ENCODE results near the gene DSCAML1.

DSCAML1 gene, protein sequence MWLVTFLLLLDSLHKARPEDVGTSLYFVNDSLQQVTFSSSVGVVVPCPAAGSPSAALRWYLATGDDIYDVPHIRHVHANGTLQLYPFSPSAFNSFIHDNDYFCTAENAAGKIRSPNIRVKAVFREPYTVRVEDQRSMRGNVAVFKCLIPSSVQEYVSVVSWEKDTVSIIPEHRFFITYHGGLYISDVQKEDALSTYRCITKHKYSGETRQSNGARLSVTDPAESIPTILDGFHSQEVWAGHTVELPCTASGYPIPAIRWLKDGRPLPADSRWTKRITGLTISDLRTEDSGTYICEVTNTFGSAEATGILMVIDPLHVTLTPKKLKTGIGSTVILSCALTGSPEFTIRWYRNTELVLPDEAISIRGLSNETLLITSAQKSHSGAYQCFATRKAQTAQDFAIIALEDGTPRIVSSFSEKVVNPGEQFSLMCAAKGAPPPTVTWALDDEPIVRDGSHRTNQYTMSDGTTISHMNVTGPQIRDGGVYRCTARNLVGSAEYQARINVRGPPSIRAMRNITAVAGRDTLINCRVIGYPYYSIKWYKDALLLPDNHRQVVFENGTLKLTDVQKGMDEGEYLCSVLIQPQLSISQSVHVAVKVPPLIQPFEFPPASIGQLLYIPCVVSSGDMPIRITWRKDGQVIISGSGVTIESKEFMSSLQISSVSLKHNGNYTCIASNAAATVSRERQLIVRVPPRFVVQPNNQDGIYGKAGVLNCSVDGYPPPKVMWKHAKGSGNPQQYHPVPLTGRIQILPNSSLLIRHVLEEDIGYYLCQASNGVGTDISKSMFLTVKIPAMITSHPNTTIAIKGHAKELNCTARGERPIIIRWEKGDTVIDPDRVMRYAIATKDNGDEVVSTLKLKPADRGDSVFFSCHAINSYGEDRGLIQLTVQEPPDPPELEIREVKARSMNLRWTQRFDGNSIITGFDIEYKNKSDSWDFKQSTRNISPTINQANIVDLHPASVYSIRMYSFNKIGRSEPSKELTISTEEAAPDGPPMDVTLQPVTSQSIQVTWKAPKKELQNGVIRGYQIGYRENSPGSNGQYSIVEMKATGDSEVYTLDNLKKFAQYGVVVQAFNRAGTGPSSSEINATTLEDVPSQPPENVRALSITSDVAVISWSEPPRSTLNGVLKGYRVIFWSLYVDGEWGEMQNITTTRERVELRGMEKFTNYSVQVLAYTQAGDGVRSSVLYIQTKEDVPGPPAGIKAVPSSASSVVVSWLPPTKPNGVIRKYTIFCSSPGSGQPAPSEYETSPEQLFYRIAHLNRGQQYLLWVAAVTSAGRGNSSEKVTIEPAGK (N-terminal part only)

DNA sequence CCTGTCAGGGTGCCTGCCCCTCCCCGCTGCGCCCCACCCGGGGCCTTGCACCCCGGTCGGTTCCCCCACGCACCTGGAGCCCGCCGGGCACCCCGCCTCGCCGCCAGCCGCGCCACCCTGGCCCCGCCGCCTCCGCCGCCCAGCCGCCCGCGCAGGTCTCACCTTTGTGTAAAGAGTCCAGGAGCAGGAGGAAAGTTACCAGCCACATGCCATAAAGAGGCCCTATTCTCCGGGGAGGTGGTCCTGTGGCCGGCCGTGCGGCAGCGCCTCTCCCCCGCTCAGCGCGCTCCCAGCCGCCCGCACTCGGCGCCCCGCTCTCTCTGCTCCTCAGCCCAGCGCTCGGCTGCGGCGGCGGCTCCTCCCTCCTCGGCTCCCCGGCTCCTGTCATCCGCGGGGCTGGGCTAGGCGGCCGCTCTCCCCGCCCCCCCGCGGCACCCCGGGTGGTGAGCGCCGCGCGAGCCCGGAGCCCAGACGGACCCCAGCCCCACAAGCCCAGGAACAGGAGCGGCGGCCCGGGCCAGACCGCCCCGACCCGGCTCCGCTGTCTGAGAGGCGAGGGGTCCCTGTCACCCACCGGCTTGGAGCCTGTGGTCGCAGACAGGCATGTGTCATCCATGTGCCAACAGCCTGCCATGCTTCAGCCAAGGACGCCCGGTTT is at the start of gene DSCAML1:
Gene DSCAML1, minus strand, starts transcription at position 345 of the 658 bp plus-strand sequence. Its CDS starts 137 bp downstream, at position 208.
- DNase-seq (ENCODE audit: extremely low read depth in 1 of 2, low read depth in 1 of 2), result peak in 1 of 2 donors; percentile 29

DNA sequence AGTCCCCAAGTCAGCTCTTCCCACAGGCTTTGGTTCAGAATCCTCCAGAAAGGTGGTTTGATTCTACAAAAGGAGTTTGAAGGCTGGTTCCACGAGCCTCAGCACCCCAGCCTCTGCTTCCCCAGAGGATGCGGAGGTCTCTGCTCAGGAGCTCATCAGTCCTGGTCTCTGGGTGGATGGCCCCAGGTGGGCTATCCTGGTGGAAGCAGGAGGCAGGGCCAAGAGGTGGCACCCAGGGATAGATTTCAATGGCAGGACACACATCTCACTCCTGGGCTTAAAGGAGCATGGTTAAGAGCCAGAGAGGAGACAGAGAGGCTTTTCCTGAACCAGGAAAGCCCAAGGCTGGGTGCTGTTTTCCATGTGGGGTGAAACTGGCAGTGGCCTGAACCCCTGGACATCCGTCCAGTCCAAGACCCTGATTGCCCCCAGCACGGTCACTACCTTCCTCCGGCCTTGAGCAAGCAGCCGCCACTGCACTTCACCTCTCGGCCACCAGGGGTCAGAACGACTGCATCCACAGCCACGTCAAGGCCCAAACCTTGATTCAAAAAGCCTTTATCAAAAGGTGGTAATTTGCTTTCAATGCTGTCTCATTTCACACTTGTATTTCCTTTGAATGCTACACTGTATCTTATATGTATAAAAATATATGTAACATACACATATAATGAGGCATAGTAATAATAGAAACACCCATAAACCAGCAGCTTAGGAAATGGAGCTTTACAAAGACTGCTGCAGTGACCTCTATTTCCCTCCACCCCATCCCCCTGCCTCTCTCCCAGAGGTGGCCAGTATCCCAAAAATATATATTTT is 46.9 kb upstream of the DSCAML1 start:
- DNase-seq (ENCODE audit: extremely low read depth in 1 of 2, low read depth in 1 of 2), result peak; percentile 57 to 75

- DNase-seq (ENCODE audit: extremely low read depth in 1 of 2, low read depth in 1 of 2), result no peak
These were observed 45.3 kb upstream of the DSCAML1 start for GRCh38 chr11:117842131-117842941.

- no peak for DNase-seq (ENCODE audit: extremely low read depth in 1 of 2, low read depth in 1 of 2)
These were observed 44.6 kb upstream of the DSCAML1 start for GRCh38 chr11:117841551-117842031.

DNA sequence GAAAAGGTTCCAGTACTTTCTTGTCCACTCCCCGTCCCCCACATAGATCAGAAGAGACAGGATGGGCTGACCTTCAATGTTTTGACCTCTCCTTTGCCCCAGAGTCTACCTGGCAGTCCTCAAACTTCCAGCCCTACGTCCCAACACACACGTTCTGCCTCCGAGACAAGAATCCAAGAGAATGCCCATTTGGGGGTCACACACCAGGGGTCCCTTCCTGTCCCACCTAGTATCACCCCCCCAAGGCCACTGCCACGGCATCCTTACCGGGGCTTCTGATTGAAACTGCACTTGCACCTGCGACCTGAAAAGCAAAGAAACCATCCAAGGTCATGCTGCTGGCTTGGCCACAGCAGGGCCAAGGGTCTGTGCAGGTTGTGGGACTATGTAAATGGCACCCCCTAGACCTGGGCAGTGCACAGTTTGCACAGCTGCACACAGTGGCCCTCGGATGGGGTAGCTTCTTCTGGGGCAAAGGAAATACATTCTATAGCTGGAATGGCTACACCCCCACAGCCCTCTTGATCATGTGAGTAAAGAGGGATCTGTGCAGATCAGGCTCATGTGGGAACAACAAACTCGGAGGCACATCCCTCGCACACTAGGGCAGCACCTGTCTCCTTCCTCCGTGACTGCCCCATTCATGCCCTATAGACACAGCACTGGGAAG is 44.0 kb upstream of the DSCAML1 start:
- DNase-seq (ENCODE audit: extremely low read depth in 1 of 2, low read depth in 1 of 2), result no peak

GRCh38 chr11:117839936-117840813 is 43.2 kb upstream of the DSCAML1 start:
- DNase-seq (ENCODE audit: extremely low read depth in 1 of 2, low read depth in 1 of 2), result no peak

DNA sequence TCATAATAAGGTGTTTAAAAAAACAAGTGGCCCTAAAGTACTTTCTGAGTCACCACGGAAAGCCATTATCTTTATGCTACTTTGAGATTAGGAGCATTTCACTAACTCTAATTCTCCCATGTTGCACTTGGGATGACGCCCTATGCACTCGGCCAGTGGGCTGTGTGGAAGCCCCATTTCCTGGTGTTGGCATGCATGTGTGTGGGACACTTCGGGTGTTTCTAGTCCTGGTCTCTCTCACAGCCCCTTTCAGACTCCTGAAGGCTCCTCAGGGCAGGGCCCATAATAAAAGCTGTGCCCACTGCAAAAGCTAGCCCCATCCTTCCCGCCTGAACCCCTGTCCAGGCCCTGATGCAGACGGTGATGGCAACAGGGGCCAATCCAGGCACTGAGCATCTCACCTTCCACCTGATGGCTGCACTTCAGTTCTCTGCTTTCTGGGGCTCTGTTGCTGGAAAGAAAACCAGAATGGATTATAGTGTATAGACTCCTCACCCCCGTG is 42.4 kb upstream of the DSCAML1 start:
- no peak for DNase-seq (ENCODE audit: extremely low read depth in 1 of 2, low read depth in 1 of 2)

DNA sequence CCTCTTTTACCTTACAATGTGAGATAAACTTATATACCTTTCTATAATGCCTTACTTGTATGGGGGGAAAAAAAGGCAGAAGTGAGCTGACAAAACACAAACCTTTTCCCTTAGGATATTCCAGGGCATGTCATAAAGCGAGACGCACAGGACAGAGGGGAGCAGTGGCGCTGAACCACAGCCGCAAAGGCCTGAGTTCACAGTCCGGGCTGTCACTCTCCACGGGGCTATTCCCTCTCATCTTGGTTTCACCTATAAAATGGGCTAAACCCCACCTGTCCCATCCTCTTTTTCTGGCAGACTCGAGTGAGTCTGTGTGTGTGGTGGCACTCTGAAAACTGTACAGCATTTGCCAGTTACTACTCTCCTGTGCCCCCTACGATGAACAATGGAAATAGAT is 41.9 kb upstream of the DSCAML1 start:
- DNase-seq (ENCODE audit: extremely low read depth in 1 of 2, low read depth in 1 of 2), result no peak

DNA sequence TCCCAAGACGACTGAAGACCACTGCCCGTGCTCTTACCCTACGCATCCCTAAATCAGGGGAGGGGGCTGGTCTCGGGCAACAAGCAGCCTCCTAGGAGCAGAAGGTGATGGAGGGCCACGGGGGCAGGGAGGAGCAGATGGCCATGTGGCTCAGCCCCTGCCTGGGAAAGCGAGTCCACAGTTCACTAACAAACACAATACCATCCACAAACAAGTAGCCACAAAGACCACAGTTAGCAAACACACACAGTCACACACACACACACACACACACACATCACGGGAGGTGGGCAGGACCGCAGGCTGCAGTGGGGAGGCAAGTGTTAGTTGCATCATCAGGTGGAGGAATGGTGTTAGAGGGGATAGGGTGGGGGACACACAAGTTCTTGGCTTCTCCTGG is 40.8 kb upstream of the DSCAML1 start:
- DNase-seq (ENCODE audit: extremely low read depth in 1 of 2, low read depth in 1 of 2), result no peak

- DNase-seq (ENCODE audit: extremely low read depth in 1 of 2, low read depth in 1 of 2), result no peak
These were observed 40.2 kb upstream of the DSCAML1 start for GRCh38 chr11:117837070-117837776.

DNA sequence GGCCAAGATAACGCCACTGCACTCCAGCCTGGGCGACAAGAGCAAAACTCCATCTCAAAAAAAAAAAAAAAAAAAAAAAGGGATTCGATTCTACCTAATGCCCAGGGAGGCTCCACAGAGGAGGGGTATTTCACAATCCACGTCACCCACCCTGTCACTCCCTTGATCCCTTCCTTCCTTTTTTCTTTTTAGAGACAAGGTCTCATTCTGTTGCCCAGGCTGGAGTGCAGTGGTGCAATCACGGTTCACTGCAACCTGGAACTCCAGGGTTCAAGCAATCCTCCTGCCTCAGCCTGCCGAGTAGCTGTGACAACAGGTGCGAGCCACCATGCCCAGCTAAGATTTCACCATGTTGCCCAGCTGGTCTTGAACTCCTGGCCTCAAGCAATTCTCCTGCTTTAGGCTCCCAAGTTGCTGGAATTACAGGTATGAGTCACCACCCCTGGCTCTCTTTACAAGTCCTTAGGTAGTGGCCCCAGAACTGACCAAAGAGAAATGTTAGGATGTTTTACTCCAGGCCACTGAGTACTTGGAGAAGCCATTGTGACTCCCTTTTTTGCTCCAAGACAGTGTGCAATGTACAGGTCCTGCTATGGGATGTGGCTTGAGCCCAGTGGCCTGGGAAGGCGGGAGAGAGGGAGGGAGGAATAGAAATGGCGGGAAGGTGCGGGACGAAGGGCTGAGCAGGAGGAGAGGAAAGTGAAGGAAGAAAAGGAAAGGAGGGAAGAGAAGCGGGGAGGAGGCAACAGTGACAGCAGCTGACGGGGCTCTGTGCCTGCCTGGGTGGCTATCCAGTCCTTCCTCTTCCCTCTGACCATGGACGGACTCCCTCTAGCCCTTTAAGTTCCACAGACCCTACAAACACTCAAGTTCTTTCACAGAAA is 39.3 kb upstream of the DSCAML1 start:
- no peak for DNase-seq (ENCODE audit: extremely low read depth in 1 of 2, low read depth in 1 of 2)

- DNase-seq (ENCODE audit: extremely low read depth in 1 of 2, low read depth in 1 of 2), result no peak
These were observed 38.6 kb upstream of the DSCAML1 start for GRCh38 chr11:117835576-117835975.

DNA sequence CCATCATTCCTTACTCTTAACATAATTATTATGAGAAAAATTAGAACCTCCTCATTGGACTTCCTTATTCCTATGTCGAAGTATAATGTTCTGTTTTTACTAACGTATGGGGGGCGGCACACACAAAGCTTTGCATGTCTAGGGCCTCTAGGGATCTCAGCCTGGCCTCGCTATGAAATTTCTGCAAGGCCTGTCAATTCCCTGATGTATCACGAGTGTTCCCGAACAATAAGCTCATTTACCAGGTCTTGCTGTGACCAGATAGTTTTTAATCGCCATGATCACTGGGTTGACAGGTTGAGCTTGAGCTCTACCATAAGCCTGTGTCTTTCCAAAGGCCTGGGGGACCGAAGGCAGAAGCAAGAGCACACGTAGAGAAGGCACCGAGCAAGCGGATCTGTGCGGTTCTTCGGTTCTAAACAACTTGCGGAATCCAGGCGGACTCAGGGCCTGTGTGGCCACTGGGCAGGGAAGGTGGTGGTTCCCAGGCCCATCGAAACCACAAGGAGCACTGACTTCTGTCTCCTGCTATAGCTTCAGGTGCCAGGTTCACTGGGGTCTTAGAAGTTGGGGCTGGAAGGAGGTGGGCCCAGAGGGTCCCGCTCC is 37.9 kb upstream of the DSCAML1 start:
- no peak for DNase-seq (ENCODE audit: extremely low read depth in 1 of 2, low read depth in 1 of 2)

- no peak for DNase-seq (ENCODE audit: extremely low read depth in 1 of 2, low read depth in 1 of 2)
These were observed 37.2 kb upstream of the DSCAML1 start for GRCh38 chr11:117834068-117834810.

Measured in activated CD8-positive, alpha-beta memory T cell treated with anti-CD3 and anti-CD28 coated beads for 1 hour (primary cell).